GM19468 (cell line): ENCODE measurements around the gene TSPAN9.

Experiments
- ATAC-seq: cut with Tn5 transposase; IDR thresholded peaks from one replicate; pipeline ENCODE4 v1.9.1; 2021; ENCODE audit warnings: mild to moderate bottlenecking, moderate library complexity, moderate number of reproducible peaks; ENCODE audit not compliant: unreplicated experiment; ENCODE audit errors: extremely low read depth

The TSPAN9 gene

GRCh38 chr12:3073438-3074250 is 3.5 kb upstream of the TSPAN9 start:
- no peak for ATAC-seq

- no peak for ATAC-seq
These were observed 1.9 kb upstream of the TSPAN9 start for GRCh38 chr12:3075315-3075714.

GRCh38 chr12:3077572-3078081 is 448 bp downstream of the TSPAN9 start:
- no peak for ATAC-seq

- ATAC-seq: no peak
These were observed 1.1 kb downstream of the TSPAN9 start for GRCh38 chr12:3078086-3078820.

GRCh38 chr12:3081091-3081490 is 3.9 kb downstream of the TSPAN9 start:
- no peak for ATAC-seq

GRCh38 chr12:3081886-3082285 is 4.7 kb downstream of the TSPAN9 start:
- no peak for ATAC-seq

GRCh38 chr12:3083241-3083920 is 6.2 kb downstream of the TSPAN9 start:
- no peak for ATAC-seq

- no peak for ATAC-seq
These were observed 6.8 kb downstream of the TSPAN9 start for GRCh38 chr12:3083921-3084347.

- no peak for ATAC-seq
These were observed 7.6 kb downstream of the TSPAN9 start for GRCh38 chr12:3084742-3085141.

GRCh38 chr12:3085341-3086139 is 8.4 kb downstream of the TSPAN9 start:
- no peak for ATAC-seq

GRCh38 chr12:3086211-3086610 is 9.0 kb downstream of the TSPAN9 start:
- no peak for ATAC-seq

- ATAC-seq: no peak
These were observed 9.6 kb downstream of the TSPAN9 start for GRCh38 chr12:3086729-3087323.

GRCh38 chr12:3087758-3088650 is 10.8 kb downstream of the TSPAN9 start:
- ATAC-seq: no peak

GRCh38 chr12:3089588-3089987 is 12.4 kb downstream of the TSPAN9 start:
- ATAC-seq: no peak

- no peak for ATAC-seq
These were observed 13.3 kb downstream of the TSPAN9 start for GRCh38 chr12:3090240-3091037.

GRCh38 chr12:3091038-3091319 is 13.8 kb downstream of the TSPAN9 start:
- no peak for ATAC-seq

- no peak for ATAC-seq
These were observed 14.4 kb downstream of the TSPAN9 start for GRCh38 chr12:3091382-3092241.
